ENCODE data around the gene SLC43A3. TPM values are rescaled to one million over a fixed set of nuclear protein-coding genes. Genes with fewer than 3 reads are reported as not detected.
"Not testable (repeated sequence)": the region's sequence is repeated elsewhere in the genome, so short reads cannot be mapped to it uniquely, and the experiment has no call there.

Gene SLC43A3
- total RNA-seq, 1 experiment from 2014 or later: 127 TPM

DNA sequence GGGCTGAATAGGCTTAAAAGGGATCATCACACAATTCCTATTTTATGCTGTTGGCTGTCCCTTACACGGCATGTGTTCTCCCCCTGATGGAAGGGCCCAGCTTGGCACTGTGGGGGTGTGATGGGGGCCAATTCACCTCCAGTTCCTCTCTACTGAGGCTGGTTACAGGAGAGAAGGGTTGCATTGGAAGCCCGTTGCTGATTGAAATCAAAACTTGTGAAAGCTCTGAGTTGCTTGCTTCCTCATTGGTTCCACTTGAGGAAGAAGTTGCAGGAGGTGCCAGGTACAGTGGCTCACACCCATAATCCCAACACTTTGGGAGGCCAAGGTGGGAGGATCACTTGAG lies 23.1 kb downstream of the SLC43A3 start:
- no TSS peak for BruUV-seq (replicated peaks)
- peaks cover 20% of the 10 kb centered on the region for H3K4me1 Mint-ChIP-seq (ENCODE audit: low read depth, unreplicated experiment)
- H3K36me3 Mint-ChIP-seq (ENCODE audit: insufficient read depth, unreplicated experiment): peaks cover 22% of the 10 kb centered on the region
- CTCF ChIA-PET: no interaction called here
- H3K4me3 Mint-ChIP-seq (ENCODE audit: low read depth, unreplicated experiment): no peak overlapping the region
- H3K27me3 Mint-ChIP-seq (ENCODE audit: unreplicated experiment): no peaks in the 10 kb centered on the region
- no peak overlapping the region for H3K27ac Mint-ChIP-seq (ENCODE audit: unreplicated experiment)
- H3K9me3 Mint-ChIP-seq (ENCODE audit: low read depth, unreplicated experiment): no peaks in the 10 kb centered on the region
- TF ChIP-seq, protein P1, sequence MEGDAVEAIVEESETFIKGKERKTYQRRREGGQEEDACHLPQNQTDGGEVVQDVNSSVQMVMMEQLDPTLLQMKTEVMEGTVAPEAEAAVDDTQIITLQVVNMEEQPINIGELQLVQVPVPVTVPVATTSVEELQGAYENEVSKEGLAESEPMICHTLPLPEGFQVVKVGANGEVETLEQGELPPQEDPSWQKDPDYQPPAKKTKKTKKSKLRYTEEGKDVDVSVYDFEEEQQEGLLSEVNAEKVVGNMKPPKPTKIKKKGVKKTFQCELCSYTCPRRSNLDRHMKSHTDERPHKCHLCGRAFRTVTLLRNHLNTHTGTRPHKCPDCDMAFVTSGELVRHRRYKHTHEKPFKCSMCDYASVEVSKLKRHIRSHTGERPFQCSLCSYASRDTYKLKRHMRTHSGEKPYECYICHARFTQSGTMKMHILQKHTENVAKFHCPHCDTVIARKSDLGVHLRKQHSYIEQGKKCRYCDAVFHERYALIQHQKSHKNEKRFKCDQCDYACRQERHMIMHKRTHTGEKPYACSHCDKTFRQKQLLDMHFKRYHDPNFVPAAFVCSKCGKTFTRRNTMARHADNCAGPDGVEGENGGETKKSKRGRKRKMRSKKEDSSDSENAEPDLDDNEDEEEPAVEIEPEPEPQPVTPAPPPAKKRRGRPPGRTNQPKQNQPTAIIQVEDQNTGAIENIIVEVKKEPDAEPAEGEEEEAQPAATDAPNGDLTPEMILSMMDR (IDR thresholded peaks at IDR 0.05; ENCODE audit: unreplicated experiment): no peak
- DNase-seq: no peak
- intact Hi-C loops (cut with micrococcal nuclease; ENCODE audit: unreplicated experiment): no loop called here

DNA sequence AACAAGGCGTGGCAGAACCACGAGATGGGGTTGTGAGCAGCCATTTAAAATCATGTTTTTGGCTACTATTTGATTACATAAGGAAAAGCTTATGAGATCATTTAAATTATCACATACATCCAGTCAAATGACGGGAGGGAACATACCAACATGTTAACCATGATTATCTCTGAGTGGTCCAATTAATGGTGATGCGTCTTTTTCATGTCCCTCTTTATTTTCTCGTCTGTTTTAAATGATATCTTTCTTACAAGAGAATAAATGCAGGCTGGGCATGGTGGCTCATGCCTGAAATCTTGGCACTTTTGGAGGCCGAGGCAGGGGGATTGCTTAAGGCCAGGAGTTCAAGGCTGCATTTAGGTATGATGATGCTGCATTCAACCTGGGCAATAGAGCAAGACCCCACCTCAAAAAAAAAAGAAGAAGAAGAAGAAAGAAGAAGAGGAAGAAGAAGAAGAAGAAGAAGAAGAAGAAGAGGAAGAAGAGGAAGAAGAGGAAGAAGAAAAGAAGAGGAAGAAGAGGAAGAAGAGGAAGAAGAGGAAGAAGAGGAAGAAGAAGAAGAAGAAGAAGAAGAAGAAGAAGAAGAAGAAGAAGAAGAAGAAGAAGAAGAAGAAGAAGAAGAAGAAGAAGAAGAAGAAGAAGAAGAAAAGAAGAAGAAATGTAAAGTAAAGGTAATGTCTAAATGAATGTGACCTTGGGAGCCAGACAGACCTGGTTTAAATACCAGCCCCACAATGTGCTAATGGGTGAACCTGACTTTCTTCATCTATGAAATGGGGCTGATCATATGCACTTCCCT lies 23.7 kb downstream of the SLC43A3 start:
- H3K27ac Mint-ChIP-seq (ENCODE audit: unreplicated experiment); BruUV-seq (replicated peaks); H3K9me3 Mint-ChIP-seq (ENCODE audit: low read depth, unreplicated experiment); H3K4me3 Mint-ChIP-seq (ENCODE audit: low read depth, unreplicated experiment); DNase-seq; CTCF ChIA-PET; H3K27me3 Mint-ChIP-seq (ENCODE audit: unreplicated experiment); intact Hi-C loops (cut with micrococcal nuclease; ENCODE audit: unreplicated experiment): not testable (repeated sequence)
- peaks cover 20% of the 10 kb centered on the region for H3K4me1 Mint-ChIP-seq (ENCODE audit: low read depth, unreplicated experiment)
- H3K36me3 Mint-ChIP-seq (ENCODE audit: insufficient read depth, unreplicated experiment): peaks cover 22% of the 10 kb centered on the region

DNA sequence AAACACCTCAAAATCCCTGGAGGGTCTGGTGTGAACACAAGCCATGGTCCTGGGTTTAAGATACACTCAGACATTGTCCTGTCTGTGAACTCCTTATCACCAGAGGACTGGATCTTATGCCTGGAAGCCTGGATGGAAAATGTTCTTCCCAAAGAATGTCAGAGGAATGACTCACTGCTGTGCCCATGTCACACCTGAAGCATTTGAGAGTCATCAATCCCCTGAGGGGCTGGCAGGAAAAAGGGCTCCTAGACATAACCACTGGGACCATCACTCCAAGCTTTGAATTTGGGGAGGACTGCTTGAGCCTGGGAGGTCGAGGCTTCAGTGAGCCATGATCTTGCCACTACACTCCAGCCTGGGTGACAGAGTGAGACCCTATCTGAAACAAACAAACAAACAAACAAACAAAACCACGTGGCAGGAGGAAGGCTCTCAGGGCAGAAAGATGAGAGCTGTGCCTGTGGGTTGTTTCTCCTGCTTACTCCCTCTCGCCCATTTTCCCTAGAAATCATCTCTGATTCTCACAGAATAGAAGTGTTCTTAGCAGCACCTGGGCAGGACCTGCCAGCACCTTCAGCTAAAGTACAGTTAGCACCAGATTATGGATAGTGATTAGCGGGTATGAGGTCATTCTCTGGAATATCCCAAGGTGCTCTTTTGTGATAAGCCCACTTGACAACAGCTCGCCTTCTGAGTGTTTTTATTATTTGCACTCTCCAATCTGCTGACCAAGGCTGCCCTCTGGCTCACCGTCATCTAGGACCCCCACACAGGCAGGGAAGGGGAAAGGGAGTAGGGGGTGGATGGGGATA lies 24.5 kb downstream of the SLC43A3 start:
- intact Hi-C loops (cut with micrococcal nuclease; ENCODE audit: unreplicated experiment): no loop called here
- H3K4me1 Mint-ChIP-seq (ENCODE audit: low read depth, unreplicated experiment): peaks cover 20% of the 10 kb centered on the region
- H3K27ac Mint-ChIP-seq (ENCODE audit: unreplicated experiment): no peak overlapping the region
- H3K9me3 Mint-ChIP-seq (ENCODE audit: low read depth, unreplicated experiment): no peaks in the 10 kb centered on the region
- no peak for DNase-seq
- no peak overlapping the region for H3K4me3 Mint-ChIP-seq (ENCODE audit: low read depth, unreplicated experiment)
- peaks cover 15% of the 10 kb centered on the region for H3K36me3 Mint-ChIP-seq (ENCODE audit: insufficient read depth, unreplicated experiment)
- CTCF ChIA-PET: no interaction called here
- no peaks in the 10 kb centered on the region for H3K27me3 Mint-ChIP-seq (ENCODE audit: unreplicated experiment)
- TF ChIP-seq, protein P1 (IDR thresholded peaks at IDR 0.05; ENCODE audit: unreplicated experiment): no peak
- BruUV-seq (replicated peaks): no TSS peak

DNA sequence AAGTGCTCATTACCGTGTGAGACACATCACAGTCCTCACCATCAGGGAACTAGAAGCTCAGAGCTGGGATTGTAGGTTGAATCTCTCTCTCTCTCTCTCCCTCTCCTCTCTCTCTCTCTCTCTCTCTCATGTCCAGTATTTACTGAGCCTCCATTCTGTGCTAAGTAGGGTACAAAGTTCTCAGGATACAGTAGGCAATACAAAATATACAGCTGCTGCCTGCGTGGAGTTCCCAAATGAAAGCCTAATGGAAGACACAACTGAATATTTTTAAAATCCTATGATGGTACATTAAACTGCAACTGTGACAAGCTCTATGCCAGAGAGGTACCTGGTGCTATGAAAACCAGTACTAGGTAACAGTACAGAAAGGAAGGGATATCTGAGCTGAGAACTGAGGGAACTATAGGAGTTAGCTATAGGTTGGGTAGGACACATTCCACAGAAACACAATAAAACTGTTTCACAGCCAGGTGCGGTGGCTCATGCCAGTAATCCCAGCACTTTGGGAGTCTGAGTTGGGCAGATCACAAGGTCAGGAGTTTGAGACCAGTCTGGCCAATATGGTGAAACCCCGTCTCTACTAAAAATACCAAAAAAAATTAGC lies 26.8 kb downstream of the SLC43A3 start:
- H3K27ac Mint-ChIP-seq (ENCODE audit: unreplicated experiment): no peak overlapping the region
- H3K36me3 Mint-ChIP-seq (ENCODE audit: insufficient read depth, unreplicated experiment): peaks cover 5% of the 10 kb centered on the region
- H3K9me3 Mint-ChIP-seq (ENCODE audit: low read depth, unreplicated experiment): no peaks in the 10 kb centered on the region
- H3K4me1 Mint-ChIP-seq (ENCODE audit: low read depth, unreplicated experiment): no peaks in the 10 kb centered on the region
- H3K4me3 Mint-ChIP-seq (ENCODE audit: low read depth, unreplicated experiment): no peak overlapping the region
- BruUV-seq (replicated peaks): no TSS peak
- DNase-seq: no peak
- TF ChIP-seq, protein P1 (IDR thresholded peaks at IDR 0.05; ENCODE audit: unreplicated experiment): no peak
- H3K27me3 Mint-ChIP-seq (ENCODE audit: unreplicated experiment): no peaks in the 10 kb centered on the region
- intact Hi-C loops (cut with micrococcal nuclease; ENCODE audit: unreplicated experiment): no loop called here
- CTCF ChIA-PET: interaction anchor here (0.6 kb wide), 1 partner anchor 37 kb away, joined by 3 read pairs; no protein-coding TSS in a partner anchor

Data from Calu3 (cell line).